AG10803 (cell line): ENCODE data around the gene LARGE2.

Source experiments
- DNase-seq: peaks from one replicate; pipeline ENCODE4 v3.0.0; 2010; ENCODE audit warnings: low read depth
- H3K4me3 ChIP-seq: 2 replicates; pipeline ENCODE4 v1.5.1; 2011; ENCODE audit warnings: mild to moderate bottlenecking, low read length, control low read depth
- TF ChIP-seq, protein P1 (sequence below): conservative IDR thresholded peaks from 2 replicates; pipeline ENCODE4 v1.5.1; 2011; ENCODE audit warnings: mild to moderate bottlenecking, low read length, control low read depth, inconsistent platforms

Gene LARGE2

DNA sequence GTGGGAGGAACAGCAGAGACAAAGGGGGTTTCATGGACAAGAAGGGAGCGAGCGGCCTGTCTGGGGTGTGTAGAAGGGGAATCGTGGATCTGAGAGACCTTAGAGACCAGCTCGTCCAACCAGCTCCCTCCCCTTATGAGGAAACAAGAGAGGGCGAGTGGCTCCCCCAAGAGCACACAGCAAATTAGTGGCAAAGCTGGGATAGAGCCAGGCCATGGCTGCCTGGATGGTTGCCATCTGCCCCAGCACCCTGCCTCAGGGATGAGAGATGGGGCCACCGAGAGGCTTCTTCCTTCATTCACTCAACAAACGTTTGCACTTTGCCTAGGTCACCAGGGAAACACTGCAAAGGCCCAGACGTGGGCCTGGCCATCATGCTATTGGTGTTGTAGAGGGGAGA lies 32.9 kb upstream of the LARGE2 start:
- TF ChIP-seq, protein P1, sequence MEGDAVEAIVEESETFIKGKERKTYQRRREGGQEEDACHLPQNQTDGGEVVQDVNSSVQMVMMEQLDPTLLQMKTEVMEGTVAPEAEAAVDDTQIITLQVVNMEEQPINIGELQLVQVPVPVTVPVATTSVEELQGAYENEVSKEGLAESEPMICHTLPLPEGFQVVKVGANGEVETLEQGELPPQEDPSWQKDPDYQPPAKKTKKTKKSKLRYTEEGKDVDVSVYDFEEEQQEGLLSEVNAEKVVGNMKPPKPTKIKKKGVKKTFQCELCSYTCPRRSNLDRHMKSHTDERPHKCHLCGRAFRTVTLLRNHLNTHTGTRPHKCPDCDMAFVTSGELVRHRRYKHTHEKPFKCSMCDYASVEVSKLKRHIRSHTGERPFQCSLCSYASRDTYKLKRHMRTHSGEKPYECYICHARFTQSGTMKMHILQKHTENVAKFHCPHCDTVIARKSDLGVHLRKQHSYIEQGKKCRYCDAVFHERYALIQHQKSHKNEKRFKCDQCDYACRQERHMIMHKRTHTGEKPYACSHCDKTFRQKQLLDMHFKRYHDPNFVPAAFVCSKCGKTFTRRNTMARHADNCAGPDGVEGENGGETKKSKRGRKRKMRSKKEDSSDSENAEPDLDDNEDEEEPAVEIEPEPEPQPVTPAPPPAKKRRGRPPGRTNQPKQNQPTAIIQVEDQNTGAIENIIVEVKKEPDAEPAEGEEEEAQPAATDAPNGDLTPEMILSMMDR, result no peak
- H3K4me3 ChIP-seq, result no peak overlapping the region

DNA sequence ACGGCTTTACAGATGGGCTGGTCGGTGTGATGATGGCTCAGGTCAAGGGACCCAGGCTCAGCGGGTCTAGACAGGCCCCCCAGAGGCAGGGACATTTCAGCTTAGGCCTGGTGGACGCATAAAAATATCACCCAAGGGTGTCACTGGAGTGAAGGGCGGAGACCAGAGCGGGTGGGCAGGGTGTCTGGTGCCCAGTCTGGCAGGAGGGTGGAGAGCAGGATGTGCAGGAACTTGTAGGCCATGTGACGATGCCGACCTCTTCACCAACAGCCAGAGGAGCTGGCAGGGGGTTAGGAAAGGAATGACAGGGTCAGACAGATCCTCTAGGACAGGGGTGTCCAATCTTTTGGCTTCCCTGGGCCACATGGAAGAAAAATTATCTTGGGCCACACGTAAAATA lies 32.5 kb upstream of the LARGE2 start:
- H3K4me3 ChIP-seq, result no peak overlapping the region
- DNase-seq, result no peak
- TF ChIP-seq, protein P1, result no peak

More for the DNA sequence above, 32.9 kb upstream of the LARGE2 start:
- DNase-seq, result no peak

DNA sequence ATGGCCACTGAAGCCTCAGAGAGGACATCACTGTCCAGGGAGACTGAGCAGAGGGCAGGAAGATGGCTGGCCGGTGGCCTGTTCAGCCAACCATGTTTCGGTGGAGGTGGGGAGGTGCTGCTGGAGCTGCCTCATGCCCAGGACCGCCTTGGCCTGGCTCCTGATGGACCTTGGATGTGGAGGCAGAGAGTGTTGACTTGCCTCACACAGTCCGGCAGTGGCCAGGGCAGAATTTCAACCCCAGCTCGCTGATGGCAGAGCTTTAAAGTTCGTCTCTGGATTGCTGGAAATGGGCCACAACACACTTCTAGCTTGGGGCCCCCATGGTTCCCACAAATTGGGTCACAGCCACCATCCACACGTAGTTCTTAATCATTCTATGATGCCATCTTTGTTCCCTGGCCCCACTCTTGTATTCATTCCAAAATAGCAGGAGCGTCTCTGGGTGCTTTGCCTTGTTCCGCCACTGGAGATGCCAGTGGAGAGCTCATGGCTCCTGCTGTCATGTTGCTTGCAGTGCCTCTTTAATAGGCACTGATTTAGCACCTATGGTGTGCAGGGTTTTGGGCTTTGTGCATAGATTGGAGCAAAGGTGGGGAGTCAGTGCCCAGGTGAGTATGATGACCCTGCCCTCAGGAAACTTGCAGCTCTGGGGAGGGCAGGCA lies 31.4 kb upstream of the LARGE2 start:
- no peak for DNase-seq
- TF ChIP-seq, protein P1, result no peak
- no peak overlapping the region for H3K4me3 ChIP-seq

DNA sequence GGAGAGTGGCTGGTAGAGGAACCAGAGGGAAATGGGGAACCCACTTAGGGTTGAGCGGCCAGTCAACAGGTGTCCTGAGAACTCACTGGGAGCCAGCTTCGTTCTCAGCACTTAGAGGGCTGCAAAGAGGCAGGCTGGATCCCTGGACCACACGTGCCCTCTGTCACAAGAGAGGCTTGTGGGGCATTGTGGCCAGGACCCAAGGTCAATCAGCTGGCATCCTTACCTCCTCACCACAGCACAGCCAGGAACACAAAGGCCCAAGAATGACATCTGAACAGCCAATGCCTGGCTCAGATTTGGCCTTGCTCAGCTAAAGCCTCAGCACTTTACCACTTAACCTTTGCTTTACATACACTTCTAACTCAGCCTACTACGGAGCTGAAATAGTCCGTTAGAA lies 29.6 kb upstream of the LARGE2 start:
- no peak overlapping the region for H3K4me3 ChIP-seq
- DNase-seq, result no peak
- TF ChIP-seq, protein P1, result no peak

DNA sequence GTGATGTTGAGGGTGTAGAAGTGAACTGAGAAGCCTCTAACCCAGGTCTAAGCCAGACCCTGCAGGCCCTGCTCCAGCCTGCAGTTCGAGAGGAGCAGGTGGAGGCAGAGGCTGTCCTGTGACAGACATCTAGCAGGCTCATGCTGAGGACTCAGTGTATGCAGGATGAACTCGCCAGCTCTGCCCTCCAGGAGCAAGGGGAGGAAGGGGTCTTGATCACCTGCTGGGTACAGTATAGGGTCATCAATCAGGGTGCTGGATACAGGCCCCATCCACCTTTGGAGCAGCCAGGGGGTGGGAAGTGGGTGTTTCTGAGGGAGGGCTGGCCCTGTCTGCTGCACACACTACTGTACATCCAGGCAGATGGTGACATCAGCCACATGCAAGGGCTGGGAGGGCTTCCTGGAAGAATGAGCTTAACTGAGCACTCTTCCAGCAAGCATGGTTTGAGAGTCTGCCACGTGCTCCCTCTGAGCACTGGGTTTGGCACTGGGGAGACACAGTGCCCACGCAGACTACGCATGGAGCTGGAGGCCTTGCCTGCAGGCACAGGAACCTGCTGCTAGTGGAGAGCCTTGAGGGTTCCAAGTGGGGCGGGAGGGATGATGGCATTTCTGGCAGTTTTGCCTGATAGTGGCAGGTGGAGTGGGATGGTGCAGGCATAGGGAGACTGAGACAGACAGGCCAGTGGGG lies 27.8 kb upstream of the LARGE2 start:
- DNase-seq, result no peak
- H3K4me3 ChIP-seq, result no peak overlapping the region
- TF ChIP-seq, protein P1, result no peak

DNA sequence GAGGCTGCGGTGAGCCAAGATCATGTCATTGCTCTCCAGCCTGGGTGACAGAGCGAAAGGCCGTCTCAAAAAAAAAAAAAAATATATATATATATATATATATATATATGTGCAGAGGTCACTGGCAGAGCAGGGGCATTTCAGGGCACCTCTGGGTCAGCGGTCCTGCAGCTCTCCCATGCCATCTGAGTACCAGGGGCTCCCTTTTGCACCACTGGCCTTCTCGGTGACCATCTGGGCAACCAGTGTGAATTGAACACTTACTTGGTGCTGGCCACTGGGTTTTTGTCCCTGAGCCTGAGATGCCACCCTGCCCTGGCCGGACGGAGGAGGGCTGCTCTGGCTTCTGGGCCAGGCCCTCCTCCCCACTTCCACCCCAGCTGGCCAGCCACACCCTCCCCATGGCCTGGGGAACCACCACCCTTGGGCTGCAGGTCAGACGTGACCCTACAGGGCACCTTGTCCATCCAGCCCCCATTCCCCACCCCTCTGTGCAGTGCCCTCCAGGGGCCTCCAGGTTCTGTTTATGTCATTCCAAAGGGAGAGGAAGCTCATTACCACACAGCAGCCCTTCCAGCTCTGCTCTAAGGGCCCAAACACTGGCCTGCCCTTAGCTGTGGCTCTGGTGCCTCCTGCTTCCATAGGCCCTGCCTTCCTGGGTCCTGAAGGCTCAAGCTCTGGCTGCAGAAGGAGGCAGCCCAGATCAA lies 26.8 kb upstream of the LARGE2 start:
- TF ChIP-seq, protein P1, result no peak
- no peak for DNase-seq

More for the DNA sequence above, 26.8 kb upstream of the LARGE2 start:
- H3K4me3 ChIP-seq, result no peak overlapping the region
